ENCODE data around the gene PAOX.

DNA sequence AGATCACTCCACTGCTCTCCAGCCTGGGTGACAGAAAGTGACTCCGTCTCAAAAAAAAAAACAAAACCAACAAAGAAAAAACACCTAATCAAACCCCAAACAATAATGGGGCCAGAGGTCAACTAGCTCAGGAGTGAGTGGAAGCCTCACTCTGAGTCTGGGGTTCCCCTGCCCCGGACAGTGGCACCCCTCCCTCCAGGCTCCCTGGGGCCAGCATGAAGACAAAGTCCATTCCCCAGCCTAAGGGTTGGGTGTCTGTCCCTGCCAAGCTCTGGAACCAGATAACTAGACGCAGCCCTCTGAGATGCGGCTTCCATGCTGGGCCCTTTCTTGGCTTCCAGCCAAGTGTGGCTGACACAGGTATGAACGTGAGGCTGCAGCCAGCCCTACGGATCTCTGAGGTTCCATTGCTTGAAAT, 19.5 kb upstream of the PAOX start:
- TF ChIP-seq, protein P1, sequence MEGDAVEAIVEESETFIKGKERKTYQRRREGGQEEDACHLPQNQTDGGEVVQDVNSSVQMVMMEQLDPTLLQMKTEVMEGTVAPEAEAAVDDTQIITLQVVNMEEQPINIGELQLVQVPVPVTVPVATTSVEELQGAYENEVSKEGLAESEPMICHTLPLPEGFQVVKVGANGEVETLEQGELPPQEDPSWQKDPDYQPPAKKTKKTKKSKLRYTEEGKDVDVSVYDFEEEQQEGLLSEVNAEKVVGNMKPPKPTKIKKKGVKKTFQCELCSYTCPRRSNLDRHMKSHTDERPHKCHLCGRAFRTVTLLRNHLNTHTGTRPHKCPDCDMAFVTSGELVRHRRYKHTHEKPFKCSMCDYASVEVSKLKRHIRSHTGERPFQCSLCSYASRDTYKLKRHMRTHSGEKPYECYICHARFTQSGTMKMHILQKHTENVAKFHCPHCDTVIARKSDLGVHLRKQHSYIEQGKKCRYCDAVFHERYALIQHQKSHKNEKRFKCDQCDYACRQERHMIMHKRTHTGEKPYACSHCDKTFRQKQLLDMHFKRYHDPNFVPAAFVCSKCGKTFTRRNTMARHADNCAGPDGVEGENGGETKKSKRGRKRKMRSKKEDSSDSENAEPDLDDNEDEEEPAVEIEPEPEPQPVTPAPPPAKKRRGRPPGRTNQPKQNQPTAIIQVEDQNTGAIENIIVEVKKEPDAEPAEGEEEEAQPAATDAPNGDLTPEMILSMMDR (IDR thresholded peaks at IDR 0.05), result no peak
- TF ChIP-seq POLR2A (IDR thresholded peaks at IDR 0.05), result no peak

Data from testis (tissue), 2 donors.